PFSK-1 (cell line): ENCODE results near the gene OR1M1.

Experiments used
- FOXP2 ChIP-seq: optimal IDR thresholded peaks from 2 replicates; pipeline ENCODE3; 2011; ENCODE audit warnings: borderline replicate concordance, control low read depth, inconsistent platforms; ENCODE audit not compliant: insufficient read depth; ENCODE audit errors: extremely low read length, extremely low read depth
- POLR2AphosphoS5 ChIP-seq: IDR thresholded peaks from 2 replicates; pipeline ENCODE4 v1.6.1; 2012; ENCODE audit warnings: low read depth, mild to moderate bottlenecking, control low read depth, low read length, moderate library complexity
- SIN3A ChIP-seq: IDR thresholded peaks from 2 replicates; pipeline ENCODE4 v1.6.1; 2012; ENCODE audit warnings: mild to moderate bottlenecking, low read length, moderate library complexity, borderline replicate concordance; ENCODE audit not compliant: insufficient read depth
- TAF1 ChIP-seq: IDR thresholded peaks from 2 replicates; pipeline ENCODE4 v1.6.1; 2012; ENCODE audit warnings: low read length, control low read depth, borderline replicate concordance; ENCODE audit not compliant: insufficient read depth
- TF ChIP-seq, protein P1 (sequence below), 2 experiments: IDR thresholded peaks; 2 replicates each; pipeline versions ENCODE4 v1.6.1 to v1.8.0; 2011 to 2012; ENCODE audit warnings: low read depth in 2 of 2, low read length in 2 of 2, control low read depth in 1 of 2, inconsistent platforms in 1 of 2, mild to moderate bottlenecking in 1 of 2, moderate library complexity in 1 of 2; ENCODE audit not compliant: insufficient read depth in 1 of 2

OR1M1 gene

DNA sequence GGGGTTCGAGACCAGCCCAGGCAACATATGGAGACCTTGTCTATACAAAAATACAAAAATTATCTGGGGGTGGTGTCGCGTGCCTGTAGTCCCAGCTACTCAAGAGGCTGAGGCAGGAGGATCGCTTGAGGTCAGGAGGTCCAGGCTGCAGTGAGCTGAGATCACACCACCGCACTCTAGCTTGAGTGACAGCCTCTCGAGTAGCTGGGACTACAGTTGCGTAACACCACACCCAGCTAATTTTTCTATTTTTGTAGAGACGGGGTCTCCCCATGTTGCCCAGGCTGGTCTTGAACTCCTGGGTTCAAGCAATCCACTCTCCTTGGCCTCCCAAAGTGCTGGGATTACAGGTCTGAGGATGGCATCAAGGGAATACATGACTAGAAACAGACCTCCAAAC, 45.8 kb upstream of the OR1M1 start:
- TF ChIP-seq SIN3A (no peak), FOXP2 (no peak), TAF1 (no peak)

DNA sequence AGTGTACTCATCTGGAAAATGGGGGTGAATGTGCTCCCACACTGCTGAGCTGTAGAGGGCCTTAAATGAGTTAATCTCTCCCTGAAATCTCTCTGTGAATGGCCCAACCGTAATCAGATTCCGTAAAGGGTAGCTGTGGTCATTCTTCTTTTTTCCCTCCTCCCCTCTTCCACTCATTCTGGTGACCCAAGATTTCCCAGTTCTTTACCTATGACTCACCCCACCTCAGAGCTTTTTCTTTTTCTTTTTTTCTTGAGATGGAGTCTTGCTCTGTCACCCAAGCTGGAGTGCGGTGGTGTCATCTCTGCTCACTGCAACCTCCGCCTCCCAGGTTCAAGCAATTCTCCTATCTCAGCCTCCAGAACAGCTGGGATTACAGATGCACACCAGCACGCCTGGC, 43.3 kb upstream of the OR1M1 start:
- no peak for TF ChIP-seq SIN3A
- TF ChIP-seq FOXP2 = no peak
- no peak for TF ChIP-seq TAF1
- no peak for TF ChIP-seq POLR2AphosphoS5
- TF ChIP-seq, protein P1, sequence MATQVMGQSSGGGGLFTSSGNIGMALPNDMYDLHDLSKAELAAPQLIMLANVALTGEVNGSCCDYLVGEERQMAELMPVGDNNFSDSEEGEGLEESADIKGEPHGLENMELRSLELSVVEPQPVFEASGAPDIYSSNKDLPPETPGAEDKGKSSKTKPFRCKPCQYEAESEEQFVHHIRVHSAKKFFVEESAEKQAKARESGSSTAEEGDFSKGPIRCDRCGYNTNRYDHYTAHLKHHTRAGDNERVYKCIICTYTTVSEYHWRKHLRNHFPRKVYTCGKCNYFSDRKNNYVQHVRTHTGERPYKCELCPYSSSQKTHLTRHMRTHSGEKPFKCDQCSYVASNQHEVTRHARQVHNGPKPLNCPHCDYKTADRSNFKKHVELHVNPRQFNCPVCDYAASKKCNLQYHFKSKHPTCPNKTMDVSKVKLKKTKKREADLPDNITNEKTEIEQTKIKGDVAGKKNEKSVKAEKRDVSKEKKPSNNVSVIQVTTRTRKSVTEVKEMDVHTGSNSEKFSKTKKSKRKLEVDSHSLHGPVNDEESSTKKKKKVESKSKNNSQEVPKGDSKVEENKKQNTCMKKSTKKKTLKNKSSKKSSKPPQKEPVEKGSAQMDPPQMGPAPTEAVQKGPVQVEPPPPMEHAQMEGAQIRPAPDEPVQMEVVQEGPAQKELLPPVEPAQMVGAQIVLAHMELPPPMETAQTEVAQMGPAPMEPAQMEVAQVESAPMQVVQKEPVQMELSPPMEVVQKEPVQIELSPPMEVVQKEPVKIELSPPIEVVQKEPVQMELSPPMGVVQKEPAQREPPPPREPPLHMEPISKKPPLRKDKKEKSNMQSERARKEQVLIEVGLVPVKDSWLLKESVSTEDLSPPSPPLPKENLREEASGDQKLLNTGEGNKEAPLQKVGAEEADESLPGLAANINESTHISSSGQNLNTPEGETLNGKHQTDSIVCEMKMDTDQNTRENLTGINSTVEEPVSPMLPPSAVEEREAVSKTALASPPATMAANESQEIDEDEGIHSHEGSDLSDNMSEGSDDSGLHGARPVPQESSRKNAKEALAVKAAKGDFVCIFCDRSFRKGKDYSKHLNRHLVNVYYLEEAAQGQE (IDR thresholded peaks at IDR 0.05; ENCODE audit: insufficient read depth in 1 of 2, low read depth in 2 of 2, low read length in 2 of 2) = no peak

DNA sequence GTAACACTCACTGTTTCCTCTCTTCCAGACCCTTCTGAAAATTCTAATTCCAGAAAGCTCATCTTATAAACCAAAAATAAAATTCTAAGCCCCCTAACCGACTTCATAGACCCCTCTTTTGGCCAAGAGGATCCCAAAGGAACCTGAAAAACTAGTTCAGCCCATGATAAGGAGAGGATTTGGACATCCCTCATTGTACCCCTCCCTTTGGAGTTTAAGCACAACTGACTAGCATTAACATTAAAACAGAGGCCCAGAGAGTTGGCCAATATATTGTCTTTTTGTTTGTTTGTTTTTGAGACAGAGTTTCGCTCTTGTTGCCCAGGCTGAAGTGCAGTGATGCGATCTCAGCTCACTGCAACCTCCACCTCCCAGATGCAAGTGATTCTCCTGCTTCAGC, 42.4 kb upstream of the OR1M1 start:
- TF ChIP-seq TAF1 (no peak), POLR2AphosphoS5 (no peak), FOXP2 (no peak)
- TF ChIP-seq, protein P1 (IDR thresholded peaks at IDR 0.05; ENCODE audit: insufficient read depth in 1 of 2, low read depth in 2 of 2, low read length in 2 of 2) = no peak

DNA sequence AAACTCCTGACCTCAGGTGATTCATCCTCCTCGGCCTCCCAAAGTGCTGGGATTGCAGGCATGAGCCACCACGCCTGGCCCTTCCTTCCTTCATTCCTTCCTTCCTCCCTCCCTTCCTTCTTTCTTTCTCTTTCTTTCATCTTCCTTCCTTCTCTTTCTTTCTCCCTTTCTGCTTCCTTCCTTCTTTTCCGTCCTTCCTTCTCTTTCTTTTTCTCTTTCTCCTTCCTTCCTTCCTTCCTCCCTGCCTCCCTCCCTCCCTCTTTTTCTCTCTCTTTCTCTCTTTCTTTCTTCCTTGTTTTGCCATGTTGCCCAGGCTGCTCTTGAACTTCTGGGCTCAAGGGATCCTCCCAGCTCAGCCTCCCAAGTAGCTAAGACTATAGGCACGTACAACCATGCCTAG, 40.2 kb upstream of the OR1M1 start:
- no peak for TF ChIP-seq TAF1
- TF ChIP-seq SIN3A = no peak
- no peak for TF ChIP-seq POLR2AphosphoS5
- TF ChIP-seq FOXP2 = no peak
- TF ChIP-seq, protein P1 (IDR thresholded peaks at IDR 0.05; ENCODE audit: insufficient read depth in 1 of 2, low read depth in 2 of 2, low read length in 2 of 2) = no peak

DNA sequence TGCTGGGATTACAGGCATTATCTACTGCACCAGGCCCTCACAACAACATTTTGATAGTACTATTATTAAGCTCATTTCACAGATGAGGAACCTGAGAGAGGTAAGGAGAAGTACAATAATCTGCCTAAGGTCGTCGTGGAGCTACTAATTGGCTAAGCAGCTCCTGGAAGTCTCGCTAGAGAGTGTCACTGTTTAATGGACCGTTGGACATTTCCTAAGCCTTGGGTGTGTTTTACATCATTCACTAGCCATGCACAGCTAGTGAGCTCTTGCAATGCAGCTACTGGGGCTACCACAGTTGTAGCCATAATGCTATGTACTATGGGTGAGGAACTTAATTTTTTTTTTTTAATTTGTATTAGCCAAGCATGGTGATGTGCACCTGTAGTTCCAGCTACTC, 34.0 kb upstream of the OR1M1 start:
- TF ChIP-seq POLR2AphosphoS5 (no peak), TAF1 (no peak), SIN3A (no peak), FOXP2 (no peak)
- TF ChIP-seq, protein P1 (IDR thresholded peaks at IDR 0.05; ENCODE audit: insufficient read depth in 1 of 2, low read depth in 2 of 2, low read length in 2 of 2) = no peak

DNA sequence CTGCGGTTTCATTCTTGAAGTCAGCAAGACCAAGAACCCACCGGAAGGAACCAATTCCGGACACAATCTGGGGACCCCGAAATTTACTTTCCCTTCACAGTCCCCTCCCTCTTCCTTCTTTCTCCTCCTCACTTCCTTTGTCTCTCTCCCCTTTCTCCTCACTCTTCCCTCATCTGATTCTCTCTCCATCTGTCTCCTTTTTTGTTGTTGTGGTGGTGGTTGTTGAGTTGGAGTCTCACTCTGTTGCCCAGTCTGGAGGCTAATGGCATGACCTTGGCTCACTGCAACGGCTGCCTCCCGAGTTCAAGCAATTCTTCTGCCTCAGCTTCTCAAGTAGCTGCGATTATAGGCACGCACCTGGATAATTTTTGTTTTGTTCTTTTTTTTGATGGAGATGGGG, 32.7 kb upstream of the OR1M1 start:
- TF ChIP-seq FOXP2 (no peak), SIN3A (no peak)
